ENCODE data around the gene ERO1B. TPM values are rescaled to one million over a fixed set of nuclear protein-coding genes. Genes with fewer than 3 reads are reported as not detected.

The ERO1B gene
- 3.1 and 16.1 TPM in 2 replicates for total RNA-seq

GRCh38 chr1:236281654-236282424, at the start of gene ERO1B:
ERO1B (minus strand) TSS chr1:236281958; CDS start chr1:236281783, 175 bp downstream.

Other genes starting within 250 kb of the ERO1B start
- 94.4 and 113 TPM in 2 replicates for gene NID1, start 216.9 kb downstream of the ERO1B start, total RNA-seq
- 7.1 and 18.0 TPM in 2 replicates for gene GPR137B, start 139.4 kb downstream of the ERO1B start, total RNA-seq
- 0.25 and 0.55 TPM in 2 replicates for gene EDARADD, start 112.3 kb upstream of the ERO1B start, total RNA-seq
- 59.0 and 81.0 TPM in 2 replicates for gene LGALS8, start 242.0 kb upstream of the ERO1B start, total RNA-seq

Data from uterine smooth muscle cell (primary cell).